NCI-H1694 (cell line): ENCODE results near the gene NAV2.

Experiments used
- DNase-seq: peaks from one replicate; lab custom pipeline; 2025; lab: John Stamatoyannopoulos, UW

The NAV2 gene

DNA sequence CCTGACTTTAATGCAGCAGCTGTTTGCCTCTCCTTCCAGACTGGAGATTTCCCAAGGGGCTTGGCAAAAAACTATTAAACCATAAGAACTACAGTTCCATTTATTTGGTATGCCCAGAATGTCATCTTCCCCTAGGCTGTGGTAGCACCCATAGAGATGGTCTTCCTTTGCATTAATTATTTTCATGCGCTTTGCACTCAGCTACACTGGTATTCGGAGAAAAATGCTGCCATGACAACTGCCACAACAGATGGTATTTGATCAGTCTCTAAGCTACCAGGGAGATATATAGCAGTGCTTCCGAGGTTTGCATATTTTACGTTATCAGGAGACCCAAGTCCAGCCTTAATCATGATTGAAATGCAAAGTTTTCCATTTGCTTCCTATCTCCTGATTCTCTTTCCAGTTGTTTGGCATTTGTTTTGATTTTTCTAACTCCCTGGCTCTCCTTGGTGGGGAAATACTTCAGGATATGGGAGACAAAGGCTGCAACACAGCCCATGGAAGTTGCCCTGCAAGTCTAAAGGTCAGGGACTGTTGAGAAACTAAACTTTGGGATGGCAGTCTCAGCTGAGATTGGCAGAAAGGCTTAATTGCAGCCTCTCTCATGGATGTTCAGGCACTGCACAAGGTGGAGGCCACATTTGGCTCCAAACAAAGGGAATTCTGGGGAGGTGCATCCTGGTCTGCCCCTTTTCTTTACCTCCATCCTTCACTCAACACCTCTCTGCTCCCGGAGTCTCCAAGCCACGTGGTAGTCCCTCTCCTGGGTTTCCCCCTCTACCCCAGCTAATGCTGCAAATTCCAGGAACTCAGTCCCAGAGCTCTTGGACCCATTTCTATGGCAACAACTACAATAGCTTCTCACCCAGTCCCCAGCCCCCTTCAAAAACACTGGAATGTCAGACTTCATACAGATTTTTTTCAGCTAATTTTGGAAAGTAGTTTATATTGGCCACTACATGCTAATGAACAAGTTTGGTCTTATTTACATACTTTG is 151.8 kb downstream of the NAV2 start:
- DNase-seq, result peak; percentile 48

DNA sequence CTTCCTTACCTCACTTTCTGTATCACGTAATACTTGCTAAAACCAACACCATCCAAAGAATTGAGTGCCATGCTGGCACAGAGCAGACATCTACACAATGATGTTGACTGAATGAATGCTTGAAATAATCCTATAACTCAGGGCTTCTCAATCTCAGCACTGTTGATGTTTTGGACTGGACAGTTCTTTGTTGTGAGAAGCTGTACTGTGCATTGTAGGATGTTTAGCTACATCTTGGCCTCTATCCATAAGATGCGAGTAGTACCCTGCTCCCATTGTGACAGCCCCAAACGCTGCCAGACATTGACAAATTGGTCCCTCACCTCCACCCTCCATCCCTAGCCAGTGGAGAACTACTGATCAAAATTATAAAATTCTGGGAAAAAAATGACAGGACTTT is 153.4 kb downstream of the NAV2 start:
- no peak for DNase-seq

DNA sequence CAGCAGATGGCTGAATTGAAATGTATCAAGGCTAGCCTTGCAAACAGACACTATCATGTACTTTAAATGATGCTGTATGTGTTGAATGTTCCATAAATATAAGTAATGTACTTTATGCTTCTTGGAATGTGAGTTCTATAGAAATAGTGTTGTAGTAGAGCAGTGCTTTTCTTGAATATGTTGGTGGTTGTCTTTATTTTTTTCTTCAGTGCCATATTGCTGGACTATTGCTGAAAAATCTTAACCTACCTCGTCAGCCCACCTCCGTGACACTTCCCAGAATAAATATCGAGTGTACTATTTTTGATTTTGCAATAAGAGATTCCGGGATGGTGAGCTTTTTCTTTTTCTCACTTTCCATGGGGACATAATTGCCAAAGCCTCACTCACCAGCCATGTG is 153.9 kb downstream of the NAV2 start:
- no peak for DNase-seq

DNA sequence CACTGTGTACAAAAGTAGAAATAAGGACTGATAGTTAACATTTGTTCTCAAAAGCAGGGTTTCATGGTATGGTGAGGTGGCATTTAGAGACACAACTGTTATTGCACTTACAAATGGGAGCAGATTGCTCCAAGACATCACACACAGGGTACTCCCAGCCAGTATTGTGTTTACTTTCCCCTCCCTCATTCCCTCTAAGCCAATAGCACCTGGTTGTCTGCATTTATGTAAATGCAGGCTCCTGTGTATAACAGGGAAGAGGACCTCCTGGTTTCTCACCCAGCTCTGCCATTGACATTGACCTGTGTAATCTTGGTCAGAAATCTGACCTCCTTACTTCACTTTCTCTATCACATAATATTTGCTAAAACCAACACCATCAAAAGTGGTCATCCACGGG is 154.4 kb downstream of the NAV2 start:
- DNase-seq, result no peak

DNA sequence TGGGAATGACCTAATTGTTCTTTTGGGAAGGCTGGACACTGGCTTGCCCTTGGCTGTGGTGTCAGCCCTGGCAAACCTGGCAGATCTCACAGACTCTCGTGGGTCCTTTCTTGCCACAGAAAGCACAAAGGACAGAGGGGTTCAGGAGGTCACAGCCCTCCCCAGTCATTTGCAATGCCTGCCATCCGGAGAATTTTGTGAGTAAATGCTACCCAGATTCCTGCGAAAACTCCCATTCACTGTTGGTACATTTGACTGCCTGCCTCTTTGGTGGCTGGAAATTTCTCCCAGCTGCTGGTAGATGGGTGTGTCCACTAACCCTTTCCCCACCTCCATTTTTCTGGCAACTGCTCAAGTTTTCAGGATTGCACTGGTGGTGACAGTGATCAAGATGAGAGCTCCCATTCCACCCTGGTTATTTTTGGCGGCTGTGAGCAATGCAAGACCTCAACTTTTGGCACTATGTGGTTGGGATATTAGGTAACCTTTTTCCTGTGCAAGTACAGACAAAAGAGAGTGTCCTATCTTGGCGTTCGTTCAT is 155.7 kb downstream of the NAV2 start:
- DNase-seq, result peak; percentile 39

DNA sequence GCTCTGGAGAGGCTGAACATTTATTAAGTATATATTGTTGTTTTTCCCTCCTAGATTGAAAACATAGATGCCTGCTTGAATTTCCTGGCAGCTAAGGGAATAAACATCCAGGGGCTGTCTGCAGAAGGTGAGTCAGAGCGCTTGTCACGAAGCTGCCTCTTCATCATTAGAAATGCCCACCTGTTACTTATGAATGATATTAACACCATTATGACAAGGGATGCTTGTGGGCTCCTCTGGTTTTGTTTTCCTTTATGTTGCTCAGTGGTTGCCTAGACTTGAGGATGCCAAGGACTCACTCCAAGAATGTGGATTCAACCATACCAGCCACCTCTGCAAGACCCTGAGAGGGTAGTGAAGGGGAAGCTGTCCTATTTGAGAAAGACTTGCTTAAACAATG is 156.2 kb downstream of the NAV2 start:
- DNase-seq, result no peak

DNA sequence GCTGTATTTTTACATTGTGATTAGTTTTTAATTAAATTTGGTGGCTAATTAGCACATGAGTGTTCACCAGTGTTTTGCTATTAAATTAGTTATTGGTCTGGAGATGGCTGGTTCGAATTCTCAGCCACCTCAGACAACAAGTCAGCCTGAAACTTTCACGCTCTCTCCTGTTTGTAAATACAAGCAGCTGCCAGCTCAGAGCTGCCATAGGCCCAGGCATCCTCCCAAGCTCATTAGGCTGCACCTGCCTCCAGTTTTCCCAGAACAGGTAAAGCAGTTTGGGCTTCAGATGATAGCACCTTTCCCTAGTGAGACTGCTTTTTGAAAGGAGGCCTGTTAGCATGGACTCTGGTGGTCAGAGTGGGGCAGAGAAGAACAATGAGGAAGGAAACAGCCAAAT is 156.8 kb downstream of the NAV2 start:
- DNase-seq, result no peak

DNA sequence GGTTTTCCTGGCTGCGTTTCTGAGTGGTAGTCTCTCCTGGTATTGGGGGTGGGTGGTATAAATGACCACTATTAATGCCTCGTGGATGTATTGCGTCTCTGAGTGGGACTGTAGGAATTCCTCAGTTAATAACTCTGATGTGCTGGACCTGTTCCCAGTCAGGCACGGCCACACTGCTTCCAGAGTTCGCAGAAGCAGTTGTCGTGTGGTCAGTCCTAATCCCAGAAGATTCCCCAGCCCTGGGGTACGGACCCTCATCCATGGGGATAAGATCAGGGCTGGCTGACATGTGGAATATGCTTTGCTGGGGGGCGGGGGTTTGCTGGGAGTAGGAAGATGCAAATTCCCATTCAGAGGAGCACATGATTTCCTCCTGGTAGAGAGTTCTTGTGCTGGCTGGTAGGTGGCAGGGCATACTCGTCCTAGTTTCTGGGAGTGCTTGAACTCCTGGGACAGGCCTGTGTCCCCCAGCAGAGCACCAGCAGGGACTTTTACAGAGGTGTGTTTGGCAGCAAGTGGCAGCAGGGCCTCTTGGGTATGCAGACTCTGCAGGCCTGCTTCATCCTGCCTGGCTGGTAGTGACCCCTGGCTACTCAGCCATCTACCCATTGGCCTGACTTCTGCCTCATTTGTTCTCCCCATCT is 157.4 kb downstream of the NAV2 start:
- DNase-seq, result no peak

DNA sequence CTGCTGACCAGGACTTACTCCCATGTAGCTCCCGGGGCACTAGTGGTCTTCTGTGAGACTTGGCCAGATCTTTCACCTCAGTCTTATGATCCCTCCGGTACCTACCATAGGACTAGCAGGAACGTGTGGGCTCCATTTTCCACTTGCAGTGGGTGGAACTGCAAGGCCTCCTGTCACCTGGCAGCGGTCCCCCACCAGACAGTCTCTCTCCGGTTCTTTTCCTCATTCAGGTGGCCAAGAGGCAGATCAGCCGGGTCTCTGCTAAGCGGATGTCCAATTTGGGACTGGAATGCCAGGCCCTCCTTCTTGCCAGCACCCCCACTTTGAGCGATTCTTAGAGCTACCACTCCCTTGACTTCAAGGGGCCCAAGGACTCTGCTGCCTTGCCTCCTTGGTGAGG is 158.9 kb downstream of the NAV2 start:
- DNase-seq, result no peak

DNA sequence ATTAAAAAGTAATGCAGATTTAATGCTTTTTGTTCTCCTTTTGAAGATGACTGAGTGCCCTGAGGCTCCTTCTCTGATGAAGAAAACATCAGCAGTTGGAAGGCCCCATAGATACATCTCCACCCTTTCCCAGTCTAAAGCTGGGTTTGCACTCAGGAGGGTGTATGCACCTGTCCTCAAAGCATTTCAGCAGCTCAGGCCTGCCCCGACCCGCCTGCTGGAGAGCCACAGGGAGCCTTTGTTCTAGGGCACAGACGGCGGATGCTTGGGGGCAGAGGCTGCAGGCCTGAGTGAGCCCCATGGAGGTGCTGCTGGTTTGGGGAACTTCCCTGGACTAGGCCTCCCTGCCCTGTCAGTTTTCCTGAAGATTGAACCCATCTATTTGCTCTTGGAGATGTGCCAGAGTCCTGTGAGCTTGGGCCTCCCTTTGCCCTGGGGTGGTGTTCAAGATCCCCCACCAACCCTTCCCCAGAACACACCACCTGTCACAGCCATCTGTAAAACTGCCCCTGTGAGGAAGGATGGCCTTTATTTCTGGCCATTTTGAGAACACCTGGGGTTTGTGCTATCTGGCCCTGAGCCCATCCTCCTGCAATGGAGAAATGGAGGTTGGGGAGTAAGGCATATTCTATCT is 160.0 kb downstream of the NAV2 start:
- DNase-seq, result no peak

DNA sequence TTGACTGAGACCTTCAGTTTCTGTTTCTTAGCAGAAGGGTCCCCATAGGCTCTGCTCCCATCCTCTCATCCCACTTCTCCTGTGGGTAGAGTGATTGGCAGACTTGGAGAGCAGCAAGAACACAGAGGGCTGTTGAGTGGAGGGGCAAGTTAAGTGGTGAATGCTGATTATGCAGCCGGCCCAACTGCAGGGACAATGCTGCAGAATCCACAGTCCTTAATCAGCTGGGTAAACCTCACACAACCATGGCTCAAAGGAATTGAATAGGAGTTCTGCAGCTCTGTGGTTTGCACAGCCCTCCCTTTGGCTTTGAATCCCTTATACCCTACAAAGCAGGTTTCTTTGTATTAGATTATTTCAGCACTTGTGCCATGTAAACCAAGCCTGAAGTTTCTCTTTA is 161.1 kb downstream of the NAV2 start:
- no peak for DNase-seq

DNA sequence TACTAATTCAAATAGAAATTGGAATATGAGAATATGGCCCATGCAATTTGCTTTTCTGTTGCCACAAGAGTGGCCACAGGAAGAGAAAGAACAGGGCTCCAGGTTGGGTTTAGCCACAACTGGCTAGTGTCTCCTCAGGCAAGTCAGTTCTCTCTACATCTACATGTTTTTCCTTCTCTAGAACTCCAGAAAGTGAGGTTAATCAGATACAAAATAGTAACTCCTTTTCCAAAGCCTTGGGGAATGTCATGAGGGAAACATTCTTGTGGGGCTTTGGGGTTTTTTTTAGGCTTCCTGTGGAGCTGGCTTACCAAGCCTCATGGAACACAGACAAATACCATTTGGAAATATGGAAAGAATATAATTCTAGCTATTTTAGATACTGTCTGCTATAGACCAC is 161.6 kb downstream of the NAV2 start:
- DNase-seq, result no peak

DNA sequence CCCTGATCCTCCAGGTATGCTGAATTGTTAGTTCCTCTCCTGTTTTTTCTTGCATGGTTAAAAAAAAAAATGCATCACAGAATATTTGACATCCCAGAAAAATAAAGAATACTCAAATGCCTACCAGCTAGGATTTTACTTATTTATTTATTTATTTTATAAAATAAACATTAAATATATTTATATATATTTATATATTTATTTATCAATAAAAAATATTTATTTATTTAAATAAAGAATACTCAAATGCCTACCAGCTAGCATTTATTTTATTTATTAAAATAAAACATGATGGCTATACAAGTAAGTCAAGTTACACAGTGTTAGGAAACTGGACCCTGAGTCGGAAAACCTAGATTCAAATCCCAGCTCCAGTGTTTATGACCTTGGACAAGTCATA is 164.1 kb downstream of the NAV2 start:
- DNase-seq, result no peak

DNA sequence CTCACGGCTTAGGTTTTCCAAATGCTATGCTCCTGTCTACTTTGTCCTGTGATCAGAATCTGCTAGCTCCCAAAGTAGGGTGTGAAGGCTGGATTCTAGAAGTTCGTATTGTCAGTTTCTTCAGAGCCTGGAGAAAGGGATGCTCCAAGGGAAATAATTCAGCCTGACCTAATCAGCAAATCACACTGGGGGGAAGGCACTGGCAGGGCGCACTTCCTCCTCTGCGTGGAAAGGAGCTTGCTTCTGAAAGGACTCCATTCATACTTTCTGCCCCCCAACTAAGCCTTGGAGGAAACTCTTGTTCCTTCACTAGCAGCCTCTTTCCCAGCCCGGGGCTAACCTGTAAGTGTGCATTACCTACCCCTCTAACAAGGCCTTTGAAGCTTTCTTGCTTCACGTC is 165.9 kb downstream of the NAV2 start:
- no peak for DNase-seq

DNA sequence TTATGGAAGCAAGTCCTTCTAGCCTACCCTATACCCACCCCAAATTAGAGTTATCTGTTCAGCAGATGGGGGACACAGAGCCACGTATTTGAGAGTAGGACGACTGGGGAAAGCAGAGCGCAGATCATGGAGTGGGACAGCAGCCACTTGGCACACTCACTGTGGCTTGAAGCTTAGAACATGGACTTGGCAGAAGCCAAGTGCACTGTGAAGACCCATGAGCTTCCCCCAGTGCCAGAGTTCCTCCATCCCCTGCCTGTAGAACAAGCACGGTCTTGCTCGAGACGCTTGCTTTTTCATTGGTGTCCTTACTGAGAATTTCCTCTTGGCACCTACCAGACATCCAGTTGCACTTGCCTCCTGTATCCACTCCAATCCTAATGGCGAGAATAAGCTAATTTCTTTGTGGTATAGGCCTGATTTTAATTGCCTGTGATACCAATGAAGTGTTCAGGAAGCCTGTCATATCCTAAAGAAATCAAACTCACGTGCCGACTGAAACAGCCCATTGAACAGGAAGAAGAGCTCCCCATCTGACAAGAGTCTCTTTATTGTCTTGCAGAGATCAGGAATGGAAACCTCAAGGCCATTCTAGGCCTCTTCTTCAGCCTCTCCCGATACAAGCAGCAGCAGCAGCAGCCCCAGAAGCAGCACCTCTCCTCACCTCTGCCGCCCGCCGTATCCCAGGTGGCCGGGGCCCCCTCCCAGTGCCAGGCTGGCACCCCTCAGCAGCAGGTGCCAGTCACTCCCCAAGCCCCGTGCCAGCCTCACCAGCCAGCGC is 166.9 kb downstream of the NAV2 start:
- DNase-seq, result no peak

DNA sequence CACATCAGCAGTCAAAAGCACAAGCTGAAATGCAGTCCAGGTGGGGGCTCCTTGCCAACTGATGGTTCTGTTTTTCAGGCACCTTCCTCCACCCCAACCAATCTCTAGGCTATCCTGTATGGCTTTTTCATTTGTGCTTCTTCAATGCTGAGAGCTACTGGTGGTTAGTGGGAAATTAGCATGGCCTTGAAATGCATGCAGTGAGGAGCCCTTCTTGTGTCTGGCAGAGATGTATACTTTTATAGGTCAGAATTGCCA is 167.4 kb downstream of the NAV2 start:
- DNase-seq, result no peak

DNA sequence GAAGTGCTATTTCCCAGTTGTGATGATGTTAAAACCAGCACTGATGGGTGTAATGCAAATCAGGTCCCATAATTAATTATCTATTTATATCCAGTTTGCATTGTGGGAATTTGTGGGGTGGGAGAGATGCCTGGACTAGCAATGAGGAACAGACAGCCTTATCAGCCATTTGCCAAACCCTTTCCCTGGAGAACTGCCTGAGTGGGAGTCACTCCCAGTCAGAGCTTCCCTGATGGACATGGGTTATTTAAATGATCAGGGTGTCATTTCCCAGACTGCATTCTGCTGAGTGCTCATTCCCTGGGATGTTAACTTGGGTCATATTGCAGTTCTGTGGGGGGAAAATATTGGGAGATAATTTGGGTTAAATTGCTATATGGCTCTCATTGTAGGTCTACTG is 168.5 kb downstream of the NAV2 start:
- DNase-seq, result no peak

DNA sequence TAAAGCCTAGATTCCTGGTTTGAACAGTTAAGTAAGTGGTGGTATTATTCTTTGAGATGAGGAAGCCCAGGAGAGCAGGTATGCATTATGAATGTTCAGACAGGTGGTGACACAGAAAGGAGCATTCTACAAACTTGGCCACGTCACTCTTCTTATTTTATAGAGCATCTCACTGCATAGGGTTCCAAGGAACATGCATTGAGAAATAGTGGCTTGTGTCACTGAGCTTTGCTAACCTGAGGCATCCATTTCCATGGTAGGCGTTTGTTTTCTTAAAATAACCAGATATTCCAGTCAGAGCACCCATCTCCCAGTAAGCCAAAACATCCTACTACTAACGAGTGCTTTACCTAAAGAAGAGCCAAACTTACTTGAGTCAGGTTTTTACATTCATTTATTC is 169.7 kb downstream of the NAV2 start:
- no peak for DNase-seq

DNA sequence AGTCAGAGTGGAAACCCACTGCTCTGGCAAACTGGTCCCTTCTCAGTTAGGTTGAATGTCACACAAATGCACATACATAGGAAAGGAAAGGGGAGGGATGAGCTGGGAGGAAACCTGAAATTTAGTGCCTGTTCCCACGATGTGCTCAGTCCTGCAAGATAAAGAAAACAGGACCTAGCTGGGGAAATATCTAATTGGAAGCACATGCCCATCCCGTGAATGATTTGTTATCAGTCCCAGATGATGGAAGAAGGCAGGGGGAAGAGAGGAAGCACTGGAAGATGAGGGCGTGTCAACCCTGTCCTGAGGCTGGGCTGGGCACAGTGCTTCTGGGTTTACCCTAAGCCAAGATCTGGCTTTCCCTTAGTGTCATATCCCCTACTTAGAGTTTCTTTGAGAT is 173.9 kb downstream of the NAV2 start:
- DNase-seq, result no peak

DNA sequence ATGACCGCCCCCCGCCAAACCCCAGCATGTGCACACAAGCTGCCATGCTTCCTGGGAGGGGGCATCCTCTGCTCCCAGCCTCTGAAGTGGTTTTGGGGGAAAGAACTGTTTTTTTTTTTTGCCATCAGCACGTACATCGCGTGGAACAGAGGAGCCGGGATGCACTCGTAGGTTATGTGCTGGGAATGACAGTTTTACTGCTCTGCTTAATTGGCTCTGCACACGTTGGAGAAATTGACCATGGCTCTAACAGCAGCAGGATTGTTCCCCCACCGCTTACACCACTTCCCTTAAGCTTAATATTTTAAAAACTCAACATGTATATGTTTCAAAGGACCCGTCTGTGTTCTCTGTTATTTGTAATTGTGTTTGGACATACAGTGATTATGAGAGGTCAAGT is 175.2 kb downstream of the NAV2 start:
- DNase-seq, result no peak

DNA sequence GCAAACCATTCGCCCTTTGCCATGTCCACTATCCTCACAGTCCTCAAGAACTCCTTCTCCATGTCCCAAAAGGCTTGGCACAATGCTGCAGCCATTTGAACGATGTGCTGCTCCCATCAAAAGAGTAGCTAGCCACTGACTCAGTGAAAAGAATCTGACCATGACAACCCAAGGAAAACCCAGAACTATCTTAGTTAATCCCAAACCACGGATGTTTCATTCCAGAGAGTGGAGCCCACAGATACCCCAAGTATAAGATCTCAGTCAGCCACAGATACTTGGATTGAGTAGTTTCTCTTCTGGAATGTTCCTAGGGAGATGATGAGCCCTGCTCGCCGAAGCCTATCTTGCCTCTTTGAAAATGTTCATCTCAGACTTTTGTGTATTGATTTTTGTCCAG is 176.9 kb downstream of the NAV2 start:
- DNase-seq, result no peak

DNA sequence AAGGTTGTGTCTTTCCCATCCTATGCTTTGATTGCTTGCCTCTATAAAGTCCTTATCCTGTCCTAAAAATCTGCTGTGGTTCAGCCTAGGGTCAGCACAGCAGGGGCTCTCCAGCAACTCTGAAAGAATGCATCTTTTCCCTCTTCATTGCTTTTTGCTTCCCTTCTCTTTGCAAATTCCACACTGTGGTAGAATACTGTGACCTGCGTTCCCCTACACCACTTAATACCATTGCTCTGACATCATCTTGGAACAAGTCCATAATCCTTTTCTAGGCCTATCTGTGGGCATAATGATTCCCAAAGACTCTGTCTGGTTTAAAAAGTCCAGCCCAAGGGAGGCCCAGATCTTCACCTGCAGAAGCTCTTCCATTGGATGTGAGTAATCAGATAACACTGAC is 177.7 kb downstream of the NAV2 start:
- no peak for DNase-seq
